Skeletal muscle cell (primary cell): ENCODE results near the gene OCIAD1.
"Not testable (repeated sequence)": the region's sequence is repeated elsewhere in the genome, so short reads cannot be mapped to it uniquely, and the experiment has no call there.

Source experiments
- DNase-seq: peaks from one replicate; pipeline ENCODE4 v3.0.0-alpha.2; 2010; ENCODE audit warnings: low read depth
- H3K4me3 ChIP-seq: 2 replicates; pipeline ENCODE4 v1.5.1; 2011; ENCODE audit warnings: low read depth, mild to moderate bottlenecking, control low read depth, low read length, moderate library complexity

Gene OCIAD1

GRCh38 chr4:48877827-48878535 lies 47.1 kb downstream of the OCIAD1 start:
- H3K4me3 ChIP-seq: no peak overlapping the region
- no peak for DNase-seq

DNA sequence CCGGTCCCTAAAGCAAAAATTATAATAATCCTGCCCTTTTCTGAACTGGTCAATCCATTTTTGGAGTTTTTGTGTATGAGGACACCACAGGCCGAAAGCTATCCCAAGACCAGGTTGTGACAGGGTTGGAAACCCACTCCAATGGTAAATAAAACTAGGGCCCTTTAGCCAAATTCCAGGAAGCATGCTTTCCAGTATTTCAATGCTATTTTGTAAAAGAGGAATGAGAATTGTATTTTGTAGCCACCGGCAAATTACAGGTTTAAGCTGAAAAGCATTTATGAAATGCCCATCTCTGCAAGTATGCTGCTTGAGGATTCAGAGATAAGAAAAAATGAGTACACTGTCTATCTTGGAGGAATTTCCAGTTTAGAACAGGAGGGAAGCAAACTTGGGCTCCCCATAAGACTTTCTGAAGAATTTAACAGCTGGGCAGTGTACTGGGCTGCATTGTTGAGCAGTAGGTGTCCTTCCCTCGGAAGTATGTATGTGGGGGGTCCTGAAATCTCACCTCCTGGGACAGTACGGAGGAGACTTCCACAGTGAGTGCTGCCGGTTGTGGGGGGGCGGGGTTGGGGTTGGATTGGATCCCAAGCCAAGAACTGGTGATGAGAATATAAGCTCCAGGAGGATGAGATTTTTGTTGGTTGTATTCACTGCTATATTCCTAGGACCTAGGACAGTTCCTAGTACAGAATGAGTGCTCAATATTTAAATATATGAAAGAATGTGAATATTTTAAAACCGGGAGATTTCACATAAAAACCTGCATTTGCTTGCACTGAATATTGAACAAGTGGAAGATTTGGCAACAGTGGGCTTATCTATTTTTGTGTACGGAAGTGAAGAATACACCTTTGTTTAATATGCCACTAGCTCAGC lies 48.9 kb downstream of the OCIAD1 start:
- H3K4me3 ChIP-seq: no peak overlapping the region

DNA sequence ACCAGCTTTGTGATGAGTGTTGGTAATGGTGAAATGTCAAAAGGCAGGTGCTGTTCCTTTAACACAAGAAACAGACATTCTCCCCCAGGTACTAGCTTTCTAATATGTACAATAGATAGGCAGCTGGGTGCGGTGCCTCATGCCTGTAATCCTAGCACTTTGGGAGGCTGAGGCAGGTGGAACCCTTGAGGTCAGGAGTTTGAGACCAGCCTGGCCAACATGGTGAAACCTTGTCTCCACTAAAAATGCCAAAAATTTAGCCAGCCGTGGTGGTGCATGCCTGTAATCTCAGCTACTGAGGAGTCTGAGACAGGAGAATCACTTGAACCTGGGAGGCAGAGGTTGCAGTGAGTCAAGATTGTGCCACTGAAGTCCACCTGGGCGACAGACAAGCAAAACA lies 50.8 kb downstream of the OCIAD1 start:
- DNase-seq, H3K4me3 ChIP-seq: not testable (repeated sequence)

More for the DNA sequence above, 48.9 kb downstream of the OCIAD1 start:
- DNase-seq: no peak

- H3K4me3 ChIP-seq, DNase-seq: not testable (repeated sequence)
These were observed 58.9 kb downstream of the OCIAD1 start for GRCh38 chr4:48889750-48890149.

- DNase-seq: no peak
- H3K4me3 ChIP-seq: no peak overlapping the region
These were observed 60.2 kb downstream of the OCIAD1 start for GRCh38 chr4:48891028-48891619.

GRCh38 chr4:48896845-48897244 lies 66.0 kb downstream of the OCIAD1 start:
- no peak for DNase-seq
- H3K4me3 ChIP-seq: no peak overlapping the region

- DNase-seq: no peak
- H3K4me3 ChIP-seq: no peak overlapping the region
These were observed 68.0 kb downstream of the OCIAD1 start for GRCh38 chr4:48898733-48899431.

DNA sequence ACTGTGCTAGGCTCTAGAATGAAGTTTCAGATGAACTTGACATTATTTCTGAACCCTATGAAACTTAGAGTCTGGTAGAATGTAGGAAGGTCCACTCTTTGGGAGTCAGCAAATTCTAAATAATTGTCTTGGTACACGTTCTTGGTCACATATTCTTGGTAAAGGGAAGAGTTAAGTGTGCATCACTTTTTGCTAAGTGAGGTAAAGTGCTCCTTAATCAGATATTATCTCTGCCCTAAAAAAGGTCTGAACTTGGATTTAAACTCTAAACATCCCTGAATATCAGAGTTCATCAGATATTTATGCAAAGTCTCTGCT lies 68.5 kb downstream of the OCIAD1 start:
- H3K4me3 ChIP-seq: no peak overlapping the region
- DNase-seq: no peak

DNA sequence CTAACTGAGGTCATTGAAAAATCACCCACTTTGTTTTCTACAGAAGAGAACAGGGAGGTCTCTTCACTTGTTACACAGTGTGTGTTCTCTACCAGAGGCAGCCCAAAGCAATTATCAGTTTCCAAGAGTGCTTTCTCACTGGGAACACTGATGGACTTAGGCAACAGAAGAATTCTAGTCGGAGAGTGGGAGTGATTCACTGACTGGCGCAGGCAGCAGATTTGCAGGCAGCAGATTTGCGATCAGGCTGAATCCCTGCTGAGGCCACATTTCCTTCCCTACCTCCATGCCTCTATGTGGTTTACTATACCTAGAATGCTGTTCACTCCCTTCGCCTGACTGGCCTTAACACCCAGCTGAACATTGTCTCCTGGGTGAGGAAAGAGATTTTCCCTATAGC lies 69.1 kb downstream of the OCIAD1 start:
- H3K4me3 ChIP-seq: no peak overlapping the region
- DNase-seq: peak; percentile 60

- no peak overlapping the region for H3K4me3 ChIP-seq
- no peak for DNase-seq
These were observed 70.3 kb downstream of the OCIAD1 start for GRCh38 chr4:48901196-48901595.

- H3K4me3 ChIP-seq: no peak overlapping the region
- DNase-seq: peak; percentile 69
These were observed 71.4 kb downstream of the OCIAD1 start for GRCh38 chr4:48902266-48902665.

- no peak overlapping the region for H3K4me3 ChIP-seq
- no peak for DNase-seq
These were observed 73.2 kb downstream of the OCIAD1 start for GRCh38 chr4:48904101-48904500.

- no peak overlapping the region for H3K4me3 ChIP-seq
- DNase-seq: no peak
These were observed 73.8 kb downstream of the OCIAD1 start for GRCh38 chr4:48904541-48905142.

DNA sequence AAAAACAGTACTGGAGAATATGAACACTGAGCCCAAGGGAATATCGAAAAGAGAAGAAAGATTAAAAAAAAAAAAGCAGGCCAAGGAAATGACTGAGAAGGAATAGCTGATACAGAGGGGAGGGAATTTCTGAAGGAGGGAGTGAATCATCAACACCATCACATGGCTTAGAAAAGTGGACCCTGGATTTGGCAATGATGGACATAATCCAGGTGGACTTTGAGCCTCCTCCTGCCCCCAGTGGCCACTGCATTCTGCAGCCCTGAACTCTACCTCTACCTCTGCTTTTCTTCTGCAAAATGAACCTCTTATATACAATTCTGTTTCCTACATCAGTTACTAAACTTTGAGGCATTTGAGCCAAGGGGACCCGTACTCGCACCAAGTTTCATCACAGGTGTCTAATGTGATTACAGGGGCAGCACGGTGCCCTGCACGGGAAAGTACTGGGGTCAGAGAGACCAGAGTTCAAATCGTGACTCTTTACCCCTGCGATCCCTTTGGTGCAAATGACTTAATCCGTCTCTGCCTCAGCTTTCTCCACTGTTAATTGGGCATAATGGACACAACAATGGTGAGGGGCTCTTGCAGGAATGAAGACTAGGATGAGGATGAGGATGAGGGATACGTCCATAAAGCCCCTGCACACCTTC lies 74.6 kb downstream of the OCIAD1 start:
- peak overlapping the region; percentile 48 for H3K4me3 ChIP-seq
- DNase-seq: peak; percentile 45

DNA sequence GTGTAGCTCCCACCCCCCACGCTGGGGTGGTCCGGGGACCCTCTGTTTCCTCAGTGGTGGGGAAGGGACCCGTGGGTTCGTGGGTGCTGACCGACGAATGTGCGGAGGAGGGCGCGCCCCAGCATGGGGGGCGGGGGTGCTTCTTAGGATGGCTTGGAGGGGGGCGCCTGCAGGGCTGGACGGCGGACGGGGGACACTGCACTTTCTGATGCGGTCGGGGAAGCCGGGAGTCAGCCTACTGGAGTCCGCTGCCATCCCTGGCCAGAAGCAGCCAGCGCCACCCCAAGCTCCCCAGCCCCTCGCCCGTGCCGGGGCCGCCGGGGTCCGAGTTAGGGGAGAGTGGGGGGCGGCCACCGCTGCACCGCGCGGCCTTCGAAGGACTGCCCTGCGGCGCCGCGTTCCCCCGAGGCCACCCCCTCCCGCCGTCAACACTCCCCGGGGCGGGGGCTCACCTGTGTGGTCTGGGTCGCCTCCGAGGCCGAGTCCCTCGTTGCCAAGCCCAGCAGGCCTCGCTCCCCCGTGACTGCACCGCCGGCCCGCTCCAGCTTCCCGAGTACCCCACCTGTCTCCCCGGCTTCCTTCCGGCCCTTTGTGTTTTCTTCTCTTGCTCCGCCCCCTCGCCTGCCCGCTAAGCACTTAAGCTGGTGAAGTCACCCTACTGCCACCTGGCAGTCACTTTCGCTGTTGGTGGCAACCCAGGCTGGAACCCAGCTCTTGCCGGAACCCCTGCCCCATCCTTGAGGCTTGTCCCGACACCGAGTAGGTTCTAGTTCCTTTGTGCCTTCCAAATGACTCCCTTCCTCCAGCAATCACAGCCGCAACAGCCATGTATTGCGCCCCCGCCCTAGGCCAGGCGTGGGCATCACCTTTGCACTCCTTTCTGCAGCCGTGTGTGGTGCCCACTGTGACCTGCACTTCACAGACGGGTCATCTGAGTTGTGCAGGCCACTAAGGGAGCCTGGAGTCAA lies 75.6 kb downstream of the OCIAD1 start, which contains the start of gene OCIAD2:
OCIAD2 (minus strand) TSS at position 569 of the 968 bp plus-strand sequence. CDS start 2,225 bp downstream, outside the sequence.
- H3K4me3 ChIP-seq: peak within 1 kb of the TSS; percentile 48
- no peak for DNase-seq

- DNase-seq: no peak
- no peak overlapping the region for H3K4me3 ChIP-seq
These were observed 77.0 kb downstream of the OCIAD1 start for GRCh38 chr4:48907706-48908477.

DNA sequence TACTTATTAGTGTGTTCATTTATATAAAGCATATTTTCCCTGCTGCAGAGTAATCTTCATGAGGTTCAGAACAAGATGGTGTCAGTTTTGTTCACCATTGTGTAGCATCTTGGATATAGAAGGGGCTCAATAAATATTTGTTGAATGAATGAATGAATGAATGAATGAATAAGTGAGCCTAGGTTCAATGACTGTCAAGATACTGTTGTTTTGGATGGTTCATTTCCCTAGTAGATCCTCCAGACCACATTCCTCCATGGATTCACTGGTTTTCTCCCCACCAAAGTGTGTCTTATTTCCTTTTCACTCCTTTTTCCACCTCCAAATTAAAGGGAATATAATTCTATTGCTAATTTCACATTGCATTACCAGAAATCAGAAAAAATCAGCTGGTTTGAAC lies 77.8 kb downstream of the OCIAD1 start:
- no peak for DNase-seq
- H3K4me3 ChIP-seq: no peak overlapping the region
